Stimulated activated CD8-positive, alpha-beta memory T cell treated with anti-CD3 and anti-CD28 coated beads, Interleukin-4, amount 100 ng/mL, for 24 hours (primary cell): ENCODE results near the gene PPP1CA.
"Not testable (repeated sequence)": the region's sequence is repeated elsewhere in the genome, so short reads cannot be mapped to it uniquely, and the experiment has no call there.

Experiments used
- DNase-seq: peaks from one replicate; pipeline ENCODE4 v3.0.0-alpha.2; 2020; ENCODE audit warnings: low read depth

The PPP1CA gene

GRCh38 chr11:67402192-67402839, 658 bp upstream of the PPP1CA start:
- not testable (repeated sequence) for DNase-seq

- no peak for DNase-seq
Measured at GRCh38 chr11:67400942-67401494, 640 bp downstream of the PPP1CA start.

- no peak for DNase-seq
Measured at GRCh38 chr11:67400251-67400941, 1.3 kb downstream of the PPP1CA start.

- no peak for DNase-seq
Measured at GRCh38 chr11:67398661-67399563, 2.7 kb downstream of the PPP1CA start.

GRCh38 chr11:67397986-67398660, 3.5 kb downstream of the PPP1CA start:
- no peak for DNase-seq

GRCh38 chr11:67397536-67397935, 4.1 kb downstream of the PPP1CA start:
- DNase-seq = no peak

GRCh38 chr11:67396587-67397389, 4.9 kb downstream of the PPP1CA start:
- DNase-seq = no peak

- no peak for DNase-seq
Measured at GRCh38 chr11:67396259-67396581, 5.4 kb downstream of the PPP1CA start.

- no peak for DNase-seq
Measured at GRCh38 chr11:67395555-67396258, 6.0 kb downstream of the PPP1CA start.

GRCh38 chr11:67393990-67394389, 7.7 kb downstream of the PPP1CA start:
- DNase-seq = no peak

GRCh38 chr11:67393437-67393836, 8.2 kb downstream of the PPP1CA start:
- DNase-seq = no peak

- DNase-seq = no peak
Measured at GRCh38 chr11:67392183-67392715, 9.4 kb downstream of the PPP1CA start.

- DNase-seq = peak; percentile 91
Measured at GRCh38 chr11:67391304-67392182, 10.1 kb downstream of the PPP1CA start, which contains the start of gene RAD9A. RAD9A (plus strand) TSS chr11:67391986; CDS start chr11:67392045, 59 bp downstream.

- no peak for DNase-seq
Measured at GRCh38 chr11:67390947-67391303, 10.7 kb downstream of the PPP1CA start.

GRCh38 chr11:67389477-67389876, 12.2 kb downstream of the PPP1CA start:
- no peak for DNase-seq

- no peak for DNase-seq
Measured at GRCh38 chr11:67387518-67387917, 14.1 kb downstream of the PPP1CA start.

- DNase-seq = no peak
Measured at GRCh38 chr11:67387069-67387468, 14.6 kb downstream of the PPP1CA start.

GRCh38 chr11:67384851-67385366, 16.7 kb downstream of the PPP1CA start:
- no peak for DNase-seq
